IMR-90 (cell line): ENCODE data around the gene NR5A1. TPM values are rescaled to one million over a fixed set of nuclear protein-coding genes. Genes with fewer than 3 reads are reported as not detected.
A peak's percentile ranks its signal among the peaks of the same experiment; 100 is the strongest.

ENCODE experiments used
- ATAC-seq: fragments of 200-7000 bp; cut with Tn5 transposase; 2 replicates; pipeline ENCODE4 v1.9.1; 2020; ENCODE audit warnings: low read depth, mild to moderate bottlenecking, moderate library complexity
- BruUV-seq: library from RNA; stranded (reverse); fragments of 400-500 nt; replicated peaks from 2 replicates; lab custom pipeline; 2021; lab: Mats Ljungman, UMichigan
- CTCF ChIA-PET: fragments of 300-600 bp; formaldehyde crosslinking; extraction: SDS; loops from one replicate; lab custom pipeline; 2021; ENCODE audit warnings: antibody characterized with exemption; lab: Yijun Ruan, JAX
- POLR2A ChIA-PET: fragments of 300-600 bp; sonication (Branson Sonifier 250); formaldehyde crosslinking; loops from one replicate; lab custom pipeline; 2022; ENCODE audit warnings: antibody characterized with exemption; ENCODE audit not compliant: unreplicated experiment; lab: Charles Lee
- DNase-seq: peaks from one replicate; pipeline ENCODE4 v3.0.0; 2013
- H2AFZ ChIP-seq: replicated peaks from 2 replicates; pipeline ENCODE3; 2013; ENCODE audit warnings: low read length, mild to moderate bottlenecking; ENCODE audit not compliant: poor library complexity
- H2AK5ac ChIP-seq: 2 replicates; pipeline ENCODE4 v1.6.1; 2013; ENCODE audit warnings: low read depth, low read length, inconsistent platforms
- H2AK9ac ChIP-seq: replicated peaks from 2 replicates; pipeline ENCODE3; 2013; ENCODE audit warnings: mild to moderate bottlenecking, low read depth, low read length, moderate library complexity; ENCODE audit not compliant: poor library complexity
- H2BK120ac ChIP-seq: 2 replicates; pipeline ENCODE4 v1.6.1; 2013; ENCODE audit warnings: low read depth, low read length, inconsistent platforms
- H2BK15ac ChIP-seq: 3 replicates; pipeline ENCODE4 v1.6.1; 2013; ENCODE audit warnings: low read depth, low read length, inconsistent platforms
- H2BK20ac ChIP-seq: 2 replicates; pipeline ENCODE4 v1.6.1; 2013; ENCODE audit warnings: low read depth, mild to moderate bottlenecking, inconsistent platforms, low read length, moderate library complexity
- H2BK5ac ChIP-seq: 2 replicates; pipeline ENCODE4 v1.6.1; 2013; ENCODE audit warnings: mild to moderate bottlenecking, low read depth, low read length, inconsistent platforms; ENCODE audit not compliant: poor library complexity, severe bottlenecking
- H3K14ac ChIP-seq: replicated peaks from 2 replicates; pipeline ENCODE4 v1.6.1; 2013; ENCODE audit warnings: low read depth, low read length, inconsistent platforms
- H3K18ac ChIP-seq: 2 replicates; pipeline ENCODE4 v1.6.1; 2013; ENCODE audit warnings: low read depth, low read length, control low read depth
- H3K23ac ChIP-seq: 2 replicates; pipeline ENCODE4 v1.6.1; 2013; ENCODE audit warnings: low read depth, low read length, inconsistent platforms
- H3K27ac ChIP-seq: 2 replicates; pipeline ENCODE4 v1.5.1; 2013; ENCODE audit warnings: mild to moderate bottlenecking, control low read depth, low read length; ENCODE audit not compliant: insufficient read depth
- H3K27me3 ChIP-seq: 2 replicates; pipeline ENCODE4 v1.6.1; 2013; ENCODE audit warnings: low read length; ENCODE audit not compliant: control insufficient read depth, insufficient read depth
- H3K36me3 ChIP-seq: 2 replicates; pipeline ENCODE4 v1.6.1; 2013; ENCODE audit warnings: low read length, mixed read lengths; ENCODE audit not compliant: control insufficient read depth, insufficient read depth
- H3K4ac ChIP-seq: 2 replicates; pipeline ENCODE4 v1.6.1; 2013; ENCODE audit warnings: low read depth, low read length, inconsistent platforms
- H3K4me1 ChIP-seq: 2 replicates; pipeline ENCODE4 v1.6.1; 2013; ENCODE audit warnings: low read length, mixed read lengths; ENCODE audit not compliant: control insufficient read depth, insufficient read depth
- H3K4me2 ChIP-seq: 2 replicates; pipeline ENCODE4 v1.6.1; 2013; ENCODE audit warnings: low read depth, mild to moderate bottlenecking, control low read depth, low read length, moderate library complexity
- H3K4me3 ChIP-seq: 2 replicates; pipeline ENCODE4 v1.5.1; 2013; ENCODE audit warnings: low read depth, mild to moderate bottlenecking, control low read depth, low read length, moderate library complexity; ENCODE audit not compliant: insufficient read depth
- H3K56ac ChIP-seq: 2 replicates; pipeline ENCODE4 v1.6.1; 2013; ENCODE audit warnings: low read length, inconsistent platforms; ENCODE audit not compliant: insufficient read depth; ENCODE audit errors: extremely low read depth
- H3K79me1 ChIP-seq, 2 experiments: 2 replicates each; pipeline ENCODE4 v1.6.1; 2013; ENCODE audit warnings: low read length in 2 of 2, inconsistent platforms in 1 of 2, low read depth in 1 of 2
- H3K9ac ChIP-seq: 2 replicates; pipeline ENCODE4 v1.6.1; 2013; ENCODE audit warnings: low read depth, low read length, control low read depth
- H3K9me1 ChIP-seq: 2 replicates; pipeline ENCODE4 v1.6.1; 2013; ENCODE audit warnings: low read length, inconsistent platforms; ENCODE audit not compliant: insufficient read depth
- H3K9me3 ChIP-seq: 2 replicates; pipeline ENCODE4 v1.6.1; 2013; ENCODE audit warnings: low read length; ENCODE audit not compliant: control insufficient read depth, insufficient read depth
- H4K20me1 ChIP-seq: 2 replicates; pipeline ENCODE4 v1.6.1; 2013; ENCODE audit warnings: low read length, inconsistent platforms; ENCODE audit not compliant: insufficient read depth
- H4K5ac ChIP-seq: 2 replicates; pipeline ENCODE4 v1.6.1; 2013; ENCODE audit warnings: mild to moderate bottlenecking, low read depth, low read length, control low read depth
- H4K8ac ChIP-seq, 2 experiments: 2 replicates each; pipeline ENCODE4 v1.6.1; 2013; ENCODE audit warnings: low read depth in 2 of 2, low read length in 2 of 2, control low read depth in 1 of 2, inconsistent platforms in 1 of 2
- H4K91ac ChIP-seq: 2 replicates; pipeline ENCODE4 v1.6.1; 2013; ENCODE audit warnings: low read depth, low read length, inconsistent platforms; ENCODE audit not compliant: insufficient read depth
- CEBPB ChIP-seq: IDR thresholded peaks from 2 replicates; pipeline ENCODE4 v1.6.1; 2012; ENCODE audit warnings: low read depth, low read length, improper control_type of control experiment
- MAFK ChIP-seq: IDR thresholded peaks from 2 replicates; pipeline ENCODE4 v1.6.1; 2012; ENCODE audit warnings: low read depth, low read length, improper control_type of control experiment
- NFE2L2 ChIP-seq: fragments of 150-350 bp; IDR thresholded peaks from 2 replicates; pipeline ENCODE4 v1.6.1; 2016; ENCODE audit warnings: low read depth, mild to moderate bottlenecking, low read length
- POLR2A ChIP-seq: IDR thresholded peaks from 2 replicates; pipeline ENCODE4 v1.6.1; 2012; ENCODE audit warnings: mild to moderate bottlenecking, low read depth, low read length
- RAD21 ChIP-seq: IDR thresholded peaks from 2 replicates; pipeline ENCODE4 v1.6.1; 2012; ENCODE audit warnings: low read length, improper control_type of control experiment
- WGBS, 2 experiments: methylation state at CpG; one replicate each; pipeline versions ENCODE4 v1.1.5 to v1.1.7; 2013; ENCODE audit warnings: missing lambda C conversion rate in 2 of 2; ENCODE audit not compliant: insufficient read length in 1 of 2; ENCODE audit errors: extremely low coverage in 2 of 2; 5-methylcytosine and 5-hydroxymethylcytosine counted together
- dilution Hi-C: fragments of 300-500 bp; cut with HindIII; formaldehyde crosslinking; loops from one replicate; pipeline ENCODE4 v1.14.3; 2018; ENCODE audit warnings: low sequenced_read_pairs; ENCODE audit not compliant: unreplicated experiment
- in situ Hi-C: fragments of 300-500 bp; cut with MboI; formaldehyde crosslinking; loops from 3 replicates; pipeline ENCODE4 v1.14.3; 2019; ENCODE audit warnings: low sequenced_read_pairs, inconsistent platforms, mixed read lengths
- intact Hi-C: fragments of 100-400 bp; cut with micrococcal nuclease; formaldehyde crosslinking; loops from 2 replicates; pipeline ENCODE4 v1.10.0; 2022
- polyA plus RNA-seq, 3 experiments: library from polyadenylated mRNA; depleted of rRNA; stranded (reverse); fragments of >200 nt; gene quantifications; 2 replicates each; pipeline ENCODE4 v1.2.3, GENCODE V29; 2012; ENCODE audit warnings: low replicate concordance in 1 of 3
- total RNA-seq: library from RNA; depleted of rRNA; stranded (reverse); fragments of >200 nt; gene quantifications from 2 replicates; pipeline ENCODE4 v1.2.3, GENCODE V29; 2012
- TF ChIP-seq, protein P1 (sequence below): fragments of 150-350 bp; IDR thresholded peaks from 2 replicates; pipeline ENCODE4 v1.6.1; 2016; ENCODE audit warnings: low read depth, mild to moderate bottlenecking, low read length, moderate library complexity, borderline replicate concordance

NR5A1 gene
- total and polyA plus RNA-seq, 2 of the 4 experiments (the other 2 are of a cell fraction), result not detected

DNA sequence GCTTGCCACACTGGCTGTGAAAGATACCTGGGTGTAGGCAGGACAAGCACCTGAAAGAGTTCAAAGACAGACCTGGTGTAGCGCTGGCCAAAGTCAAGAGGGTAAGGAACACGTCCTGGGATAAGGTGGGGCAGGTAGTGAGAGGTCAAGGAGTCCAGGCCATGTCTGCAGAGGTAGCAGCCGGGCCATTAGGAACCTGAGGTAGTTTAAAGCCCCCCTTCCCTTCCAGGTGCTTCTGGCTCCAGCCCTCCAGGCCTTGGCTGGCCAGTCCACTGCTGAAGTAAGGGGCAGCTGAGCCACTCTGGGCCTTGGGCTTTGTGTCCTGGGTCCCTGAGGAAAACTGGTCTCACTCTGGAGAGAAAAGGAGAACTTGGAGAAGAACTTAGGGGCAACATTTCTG, 13.9 kb upstream of the NR5A1 start:
- in situ Hi-C loops, result no loop called here
- DNase-seq (no peak), ATAC-seq (no peak)
- Histone ChIP-seq H4K20me1 (no peaks in the 10 kb centered on the region), H2BK20ac (no peak overlapping the region), H3K18ac (no peak overlapping the region), H3K23ac (no peak overlapping the region), H3K27ac (no peak overlapping the region), H2BK120ac (no peak overlapping the region), H2AFZ (peak overlapping the region; percentile 8), H3K9me3 (no peaks in the 10 kb centered on the region), H2BK15ac (no peak overlapping the region; the same call in 2 of the 3 replicates), H2AK5ac (no peak overlapping the region; the same call in 1 of the 2 replicates), H3K4me3 (no peak overlapping the region), H2BK5ac (no peak overlapping the region), H4K5ac (no peak overlapping the region), H4K91ac (no peak overlapping the region), H3K79me1 (no peaks in the 10 kb centered on the region), H3K4ac (no peak overlapping the region), H3K4me2 (no peak overlapping the region), H3K14ac (no peak overlapping the region), H3K4me1 (peaks cover 4% of the 10 kb centered on the region), H4K8ac (no peak overlapping the region), H3K9ac (no peak overlapping the region), H3K36me3 (no peaks in the 10 kb centered on the region), H3K9me1 (peaks cover 3% of the 10 kb centered on the region; the same call in 1 of the 2 replicates), H3K56ac (no peak overlapping the region), H2AK9ac (no peak overlapping the region), H3K27me3 (peaks cover 23% of the 10 kb centered on the region)
- ChIA-PET CTCF (no interaction called here), POLR2A (no interaction called here)
- dilution Hi-C loops, result no loop called here
- no TSS peak for BruUV-seq
- WGBS, 2 experiments, result 88% methylated on average over 2 of the region's 3 CpGs; no CpG with 5 or more reads in 1 of the 2 experiments
- no peak for TF ChIP-seq MAFK
- no peak for TF ChIP-seq POLR2A
- TF ChIP-seq CEBPB, result no peak
- TF ChIP-seq, protein P1, sequence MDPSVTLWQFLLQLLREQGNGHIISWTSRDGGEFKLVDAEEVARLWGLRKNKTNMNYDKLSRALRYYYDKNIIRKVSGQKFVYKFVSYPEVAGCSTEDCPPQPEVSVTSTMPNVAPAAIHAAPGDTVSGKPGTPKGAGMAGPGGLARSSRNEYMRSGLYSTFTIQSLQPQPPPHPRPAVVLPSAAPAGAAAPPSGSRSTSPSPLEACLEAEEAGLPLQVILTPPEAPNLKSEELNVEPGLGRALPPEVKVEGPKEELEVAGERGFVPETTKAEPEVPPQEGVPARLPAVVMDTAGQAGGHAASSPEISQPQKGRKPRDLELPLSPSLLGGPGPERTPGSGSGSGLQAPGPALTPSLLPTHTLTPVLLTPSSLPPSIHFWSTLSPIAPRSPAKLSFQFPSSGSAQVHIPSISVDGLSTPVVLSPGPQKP, result no peak
- no peak for TF ChIP-seq RAD21
- TF ChIP-seq NFE2L2, result no peak
- intact Hi-C loops, result no loop called here
